TTC549 (cell line): Measurements from ENCODE around the gene MECP2.

Experiments used
- FAIRE-seq: peaks from 2 replicates; lab custom pipeline; 2012; peaks lifted over from hg19 to GRCh38; lab: Jason Lieb, UNC

The MECP2 gene

GRCh38 chrX:154032160-154032559 is 65.4 kb downstream of the MECP2 start:
- no peak for FAIRE-seq

DNA sequence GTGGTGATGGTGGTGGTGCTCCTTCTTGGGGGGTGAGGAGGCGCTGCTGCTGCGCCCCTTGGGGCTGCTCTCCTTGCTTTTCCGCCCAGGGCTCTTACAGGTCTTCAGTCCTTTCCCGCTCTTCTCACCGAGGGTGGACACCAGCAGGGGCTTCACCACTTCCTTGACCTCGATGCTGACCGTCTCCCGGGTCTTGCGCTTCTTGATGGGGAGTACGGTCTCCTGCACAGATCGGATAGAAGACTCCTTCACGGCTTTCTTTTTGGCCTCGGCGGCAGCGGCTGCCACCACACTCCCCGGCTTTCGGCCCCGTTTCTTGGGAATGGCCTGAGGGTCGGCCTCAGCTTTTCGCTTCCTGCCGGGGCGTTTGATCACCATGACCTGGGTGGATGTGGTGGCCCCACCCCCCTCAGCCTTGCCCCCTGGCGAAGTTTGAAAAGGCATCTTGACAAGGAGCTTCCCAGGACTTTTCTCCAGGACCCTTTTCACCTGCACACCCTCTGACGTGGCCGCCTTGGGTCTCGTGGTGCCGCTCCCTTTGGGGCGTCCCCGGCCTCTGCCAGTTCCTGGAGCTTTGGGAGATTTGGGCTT is 66.7 kb downstream of the MECP2 start:
- no peak for FAIRE-seq

DNA sequence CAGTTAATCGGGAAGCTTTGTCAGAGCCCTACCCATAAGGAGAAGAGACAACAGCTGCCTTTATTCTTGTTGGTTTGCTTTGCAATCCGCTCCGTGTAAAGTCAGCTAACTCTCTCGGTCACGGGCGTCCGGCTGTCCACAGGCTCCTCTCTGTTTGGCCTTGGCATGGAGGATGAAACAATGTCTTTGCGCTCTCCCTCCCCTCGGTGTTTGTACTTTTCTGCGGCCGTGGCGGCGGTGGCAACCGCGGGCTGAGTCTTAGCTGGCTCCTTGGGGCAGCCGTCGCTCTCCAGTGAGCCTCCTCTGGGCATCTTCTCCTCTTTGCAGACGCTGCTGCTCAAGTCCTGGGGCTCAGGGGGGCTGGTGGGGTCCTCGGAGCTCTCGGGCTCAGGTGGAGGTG is 67.3 kb downstream of the MECP2 start:
- no peak for FAIRE-seq

DNA sequence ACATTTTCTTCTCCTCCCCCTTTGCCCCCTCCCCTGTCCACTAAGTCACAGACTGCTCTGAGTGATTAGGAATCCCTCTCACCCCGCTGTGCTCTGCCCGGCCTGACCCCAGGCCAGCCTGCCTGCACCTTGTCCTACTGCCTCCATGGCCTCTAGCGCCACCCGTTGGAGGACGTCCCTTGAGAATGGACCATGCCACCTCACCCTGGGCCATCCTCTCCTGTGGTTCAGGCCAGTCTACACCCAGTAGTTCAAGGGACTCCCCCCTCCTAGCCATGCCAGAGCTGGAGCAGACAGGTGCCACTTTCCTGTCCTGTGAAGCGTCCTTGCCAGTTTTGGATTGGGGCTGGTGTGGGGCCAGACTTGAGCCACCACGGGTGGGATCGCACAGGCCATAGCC is 68.1 kb downstream of the MECP2 start:
- no peak for FAIRE-seq

DNA sequence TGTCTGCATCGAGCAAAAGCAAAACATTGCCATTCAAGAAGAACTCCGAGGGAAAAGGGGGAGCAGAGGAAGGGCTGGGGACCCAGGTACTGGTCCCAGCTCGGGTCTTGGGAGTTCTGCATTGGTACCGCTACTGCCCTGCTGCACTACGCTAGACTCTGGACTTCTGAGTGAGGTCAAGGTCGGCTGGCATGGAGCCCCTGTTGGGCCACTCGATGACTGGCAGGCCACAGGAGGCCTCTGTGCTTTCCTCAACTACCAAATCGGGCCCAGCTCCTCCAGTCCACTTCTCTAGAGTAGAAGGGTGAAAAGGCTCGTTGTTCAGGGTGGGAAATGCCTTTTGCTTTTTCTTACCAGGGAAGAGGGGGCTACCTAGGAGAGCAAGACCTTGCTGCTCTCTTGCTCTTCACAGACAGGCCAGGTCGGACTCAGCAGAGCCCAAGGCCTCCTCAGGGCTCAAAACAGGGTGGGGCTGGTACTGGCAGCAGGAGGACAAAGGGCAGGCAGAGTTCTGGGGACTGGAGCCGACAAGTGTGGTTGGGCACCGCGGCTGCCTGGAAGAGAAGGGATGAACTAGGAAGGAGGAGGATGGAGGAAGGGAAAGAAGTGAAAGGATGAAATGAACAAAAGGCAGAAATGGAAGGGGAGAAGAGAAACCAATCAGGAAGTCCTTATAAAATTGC is 68.9 kb downstream of the MECP2 start:
- no peak for FAIRE-seq

DNA sequence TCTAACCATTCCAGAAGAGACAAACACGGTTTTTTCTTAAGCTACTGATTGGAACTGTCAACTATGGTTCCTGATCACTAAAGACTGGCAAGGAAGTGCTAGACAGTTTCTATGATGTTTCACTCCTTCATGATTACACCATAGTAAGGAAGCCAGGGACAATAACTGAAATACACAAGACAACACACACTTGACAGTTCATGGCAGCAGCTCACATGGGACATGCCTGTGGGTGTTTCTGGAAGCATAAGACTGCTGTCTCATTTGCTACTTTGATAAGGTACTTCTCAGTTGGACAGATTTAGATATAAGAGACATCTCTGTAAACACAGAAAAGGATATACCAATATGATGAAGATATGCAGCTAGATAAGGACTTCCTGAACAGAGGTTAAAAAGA is 69.5 kb downstream of the MECP2 start:
- FAIRE-seq, result no peak

DNA sequence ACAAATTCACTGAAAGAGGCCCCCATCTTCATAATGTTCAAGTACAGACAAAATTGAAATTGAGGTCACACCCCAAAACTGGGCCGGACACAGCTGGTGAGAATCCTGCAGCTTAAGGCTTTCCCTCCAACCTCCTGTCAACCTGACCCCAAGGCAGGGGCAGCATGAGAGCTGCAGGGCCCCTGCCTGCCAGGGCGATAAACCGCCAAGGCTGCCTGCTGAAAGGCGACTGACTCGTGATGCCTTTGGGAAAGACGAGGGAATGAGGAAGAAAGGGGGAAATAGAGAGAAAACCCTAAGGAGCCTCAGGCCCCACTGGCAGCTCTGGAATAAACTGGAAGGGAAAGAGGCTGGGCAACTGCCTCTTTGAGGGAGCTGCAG is 70.5 kb downstream of the MECP2 start:
- FAIRE-seq, result no peak

- FAIRE-seq, result no peak
Observed at GRCh38 chrX:154026136-154027021, 71.1 kb downstream of the MECP2 start.

GRCh38 chrX:154025230-154025629 is 72.3 kb downstream of the MECP2 start:
- FAIRE-seq, result no peak

GRCh38 chrX:154024271-154024670 is 73.2 kb downstream of the MECP2 start:
- no peak for FAIRE-seq

GRCh38 chrX:154023276-154024000 is 74.1 kb downstream of the MECP2 start:
- FAIRE-seq, result no peak

- no peak for FAIRE-seq
Observed at GRCh38 chrX:154022108-154022507, 75.4 kb downstream of the MECP2 start.

DNA sequence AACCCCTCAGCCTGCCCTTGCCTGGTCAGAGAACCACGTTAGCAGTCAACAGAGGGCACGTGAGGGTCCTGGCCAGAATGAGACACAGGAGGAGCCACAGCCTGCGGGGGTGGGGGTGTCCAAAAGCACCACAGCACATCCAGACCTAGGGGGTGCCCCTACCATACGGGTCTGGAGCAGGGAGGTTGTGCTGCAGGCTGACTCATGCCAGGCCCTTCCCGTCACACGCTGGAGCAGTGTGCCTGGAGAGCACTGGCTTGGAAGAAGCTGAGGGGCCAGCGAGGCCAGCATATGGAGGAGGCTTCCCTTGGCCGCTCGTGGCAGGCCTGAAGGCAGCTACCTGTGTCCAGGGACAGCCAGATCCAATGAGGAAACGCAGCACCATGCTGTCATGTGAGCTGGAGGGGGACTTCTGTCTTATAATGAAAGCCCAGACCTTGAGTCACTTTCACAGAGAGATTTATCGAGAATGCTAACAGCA is 76.3 kb downstream of the MECP2 start:
- no peak for FAIRE-seq

GRCh38 chrX:154020536-154021115 is 76.9 kb downstream of the MECP2 start:
- FAIRE-seq, result no peak

GRCh38 chrX:154019633-154020528 is 77.6 kb downstream of the MECP2 start, which contains the start of gene IRAK1:
Gene IRAK1, minus strand, starts transcription at chrX:154019902. Its CDS starts 90 bp downstream, at chrX:154019812.
- FAIRE-seq, result no peak

- FAIRE-seq, result no peak
Observed at GRCh38 chrX:154019061-154019621, 78.4 kb downstream of the MECP2 start.

GRCh38 chrX:154018518-154019060 is 78.9 kb downstream of the MECP2 start:
- no peak for FAIRE-seq

DNA sequence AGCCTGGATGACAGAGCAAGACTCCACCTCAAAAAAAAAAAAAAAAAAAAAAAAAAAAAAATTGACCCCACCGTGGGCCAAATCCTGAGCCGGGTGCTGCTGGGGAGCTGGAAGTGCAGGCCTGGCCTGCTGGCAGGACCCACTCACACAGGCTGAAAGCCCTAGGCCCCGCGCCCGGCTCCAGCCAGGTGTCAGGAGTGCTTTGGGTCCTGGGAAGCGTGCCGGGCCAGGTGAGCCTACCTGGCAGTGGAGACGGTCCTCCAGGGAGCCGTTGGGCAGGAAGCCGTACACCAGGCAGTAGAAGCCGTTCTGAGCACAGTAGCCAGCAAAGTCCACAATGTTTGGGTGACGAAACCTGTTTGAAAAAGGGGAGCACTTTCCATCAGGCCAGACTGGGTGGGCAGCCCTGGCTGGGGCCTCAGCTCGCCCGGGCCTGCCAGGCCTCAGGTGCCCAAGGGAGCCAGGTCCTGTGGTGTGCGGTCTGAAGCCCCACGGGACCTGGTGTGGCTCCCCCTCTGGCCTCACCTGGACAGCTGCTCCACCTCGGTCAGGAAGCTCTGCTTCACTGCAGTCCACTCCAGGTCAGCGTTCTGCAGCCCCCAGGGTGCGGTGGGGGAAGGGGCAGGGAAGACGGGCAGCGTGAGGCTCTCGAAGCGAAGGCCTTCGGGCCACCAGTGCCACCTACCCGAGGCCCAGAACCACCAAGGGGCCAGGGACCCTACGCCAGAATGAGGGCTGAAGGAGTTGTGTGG is 79.6 kb downstream of the MECP2 start:
- no peak for FAIRE-seq

- FAIRE-seq, result no peak
Observed at GRCh38 chrX:154016366-154017076, 81.0 kb downstream of the MECP2 start.
